Breast epithelium (tissue), 4 donors: ENCODE measurements around the gene SMCO2. TPM values are rescaled to one million over a fixed set of nuclear protein-coding genes. Genes with fewer than 3 reads are reported as not detected.

Source experiments
- DNase-seq, 2 donors: peaks; one replicate each; pipeline ENCODE4 v3.0.0-alpha.2; 2019; ENCODE audit warnings: low spot score in 2 of 2
- H3K27ac ChIP-seq, 2 donors: fragments of 200-600 bp; sonication (generic) in 1 of 2; one replicate each; pipeline ENCODE4 v1.5.1; 2016 to 2019; ENCODE audit warnings: mild to moderate bottlenecking in 1 of 2
- H3K27me3 ChIP-seq, 2 donors: fragments of 200-600 bp; sonication (generic) in 1 of 2; one replicate each; pipeline versions ENCODE4 v1.5.1 to v1.6.0; 2017 to 2019; ENCODE audit warnings: control low read depth in 1 of 2, mild to moderate bottlenecking in 1 of 2
- H3K36me3 ChIP-seq: fragments of 200-600 bp; one replicate; pipeline ENCODE4 v1.5.1; 2019
- H3K4me1 ChIP-seq, 2 donors: fragments of 200-600 bp; sonication (generic); one replicate each; pipeline ENCODE4 v1.5.1; 2016 to 2019; ENCODE audit warnings: control low read depth in 1 of 2
- H3K4me3 ChIP-seq, 3 donors: fragments of 200-600 bp; sonication (generic); 1 replicate in 2 of 3; 2 replicates in 1 of 3; pipeline ENCODE4 v1.5.1; 2016 to 2019; ENCODE audit warnings: mild to moderate bottlenecking in 3 of 3, moderate library complexity in 2 of 3
- H3K9me3 ChIP-seq, 2 donors: fragments of 200-600 bp; sonication (generic) in 1 of 2; one replicate each; pipeline ENCODE4 v1.5.1; 2016 to 2019; ENCODE audit warnings: control low read depth in 1 of 2
- CTCF ChIP-seq, 3 donors: fragments of 450-650 bp; IDR thresholded peaks; one replicate each; pipeline ENCODE4 v1.5.1; 2016 to 2017; ENCODE audit warnings: antibody characterized with exemption in 3 of 3, mild to moderate bottlenecking in 3 of 3, moderate library complexity in 3 of 3
- POLR2A ChIP-seq: fragments of 450-650 bp; IDR thresholded peaks from one replicate; pipeline ENCODE4 v1.6.1; 2016; ENCODE audit warnings: antibody characterized with exemption, mild to moderate bottlenecking, moderate library complexity
- POLR2AphosphoS5 ChIP-seq, 3 donors: sonication (generic); formaldehyde crosslinking; IDR thresholded peaks; one replicate each; pipeline ENCODE4 v1.6.1; 2017; ENCODE audit warnings: antibody characterized with exemption in 3 of 3
- intact Hi-C: fragments of 100-400 bp; cut with DNase I; formaldehyde crosslinking; loops from one replicate; pipeline ENCODE4 v1.15.1; 2023; ENCODE audit warnings: low total_unique reads
- total RNA-seq, 3 donors: library from RNA; depleted of rRNA; stranded (reverse); fragments of >200 nt; gene quantifications; one replicate each; pipeline ENCODE4 v1.1.0, GENCODE V29; 2016

The SMCO2 gene
- total RNA-seq, 3 donors from 2014 or later: not detected

GRCh38 chr12:27527512-27527911 lies 81.0 kb downstream of the SMCO2 start:
- H3K27ac ChIP-seq: peak overlapping the region in 1 of 2 donors; percentile 13
- no peak overlapping the region for H3K4me3 ChIP-seq

GRCh38 chr12:27528788-27529187 lies 82.3 kb downstream of the SMCO2 start:
- DNase-seq: no peak
- no peak overlapping the region for H3K4me3 ChIP-seq
- H3K9me3 ChIP-seq: no peaks in the 10 kb centered on the region
- no peaks in the 10 kb centered on the region for H3K27me3 ChIP-seq
- no peaks in the 10 kb centered on the region for H3K36me3 ChIP-seq
- TF ChIP-seq POLR2A (no peak), CTCF (IDR thresholded peaks at IDR 0.05) (no peak), POLR2AphosphoS5 (IDR thresholded peaks at IDR 0.05) (no peak)
- peak overlapping the region in 1 of 2 donors; percentile 7 for H3K27ac ChIP-seq
- no peaks in the 10 kb centered on the region for H3K4me1 ChIP-seq
- intact Hi-C loops: no loop called here

More at GRCh38 chr12:27527512-27527911, 81.0 kb downstream of the SMCO2 start:
- TF ChIP-seq CTCF (IDR thresholded peaks at IDR 0.05): no peak
- TF ChIP-seq POLR2AphosphoS5 (IDR thresholded peaks at IDR 0.05): no peak
- TF ChIP-seq POLR2A: no peak
- intact Hi-C loops: no loop called here
- H3K27me3 ChIP-seq: no peaks in the 10 kb centered on the region
- no peak for DNase-seq
- no peaks in the 10 kb centered on the region for H3K36me3 ChIP-seq
- H3K9me3 ChIP-seq: no peaks in the 10 kb centered on the region
- H3K4me1 ChIP-seq: no peaks in the 10 kb centered on the region

- no peaks in the 10 kb centered on the region for H3K9me3 ChIP-seq
- H3K27ac ChIP-seq: no peak overlapping the region
- no peaks in the 10 kb centered on the region for H3K27me3 ChIP-seq
- no peaks in the 10 kb centered on the region for H3K4me1 ChIP-seq
- intact Hi-C loops: no loop called here
- TF ChIP-seq POLR2A (no peak), CTCF (IDR thresholded peaks at IDR 0.05) (no peak), POLR2AphosphoS5 (IDR thresholded peaks at IDR 0.05) (no peak)
- DNase-seq: no peak
- H3K4me3 ChIP-seq: no peak overlapping the region
- no peaks in the 10 kb centered on the region for H3K36me3 ChIP-seq
These were observed 83.8 kb downstream of the SMCO2 start for GRCh38 chr12:27530157-27530922.

GRCh38 chr12:27531896-27532295 lies 85.4 kb downstream of the SMCO2 start:
- no peaks in the 10 kb centered on the region for H3K27me3 ChIP-seq
- no peaks in the 10 kb centered on the region for H3K9me3 ChIP-seq
- H3K4me1 ChIP-seq: no peaks in the 10 kb centered on the region
- no peak overlapping the region for H3K27ac ChIP-seq
- TF ChIP-seq POLR2A (no peak), CTCF (IDR thresholded peaks at IDR 0.05) (no peak), POLR2AphosphoS5 (IDR thresholded peaks at IDR 0.05) (no peak)
- no peak overlapping the region for H3K4me3 ChIP-seq
- H3K36me3 ChIP-seq: no peaks in the 10 kb centered on the region
- no peak for DNase-seq
- intact Hi-C loops: no loop called here

GRCh38 chr12:27534060-27534764 lies 87.7 kb downstream of the SMCO2 start:
- Histone ChIP-seq H3K4me1 (no peaks in the 10 kb centered on the region), H3K27ac (peak overlapping the region in 1 of 2 donors; percentile 16)

More at GRCh38 chr12:27534060-27534764, 87.7 kb downstream of the SMCO2 start:
- intact Hi-C loops: no loop called here
- Histone ChIP-seq H3K4me3 (no peak overlapping the region), H3K27me3 (no peaks in the 10 kb centered on the region), H3K9me3 (no peaks in the 10 kb centered on the region), H3K36me3 (no peaks in the 10 kb centered on the region)
- DNase-seq: no peak
- TF ChIP-seq CTCF (IDR thresholded peaks at IDR 0.05) (no peak), POLR2A (no peak), POLR2AphosphoS5 (IDR thresholded peaks at IDR 0.05) (no peak)
